Right ventricle myocardium inferior (tissue), 1 donor: ENCODE results near the gene PRKACG. TPM values are rescaled to one million over a fixed set of nuclear protein-coding genes. Genes with fewer than 3 reads are reported as not detected.

Experiments used
- ATAC-seq: fragments of 200-7000 bp; cut with Tn5 transposase; one replicate; pipeline ENCODE4 v1.9.1; 2020; ENCODE audit warnings: mild to moderate bottlenecking, moderate library complexity
- DNase-seq: peaks from one replicate; pipeline ENCODE4 v3.0.0; 2021; ENCODE audit errors: missing footprints
- intact Hi-C: fragments of 100-400 bp; cut with DNase I; formaldehyde crosslinking; loops from one replicate; pipeline ENCODE4 v1.11.0; 2022
- total RNA-seq: library from RNA; stranded (reverse); fragmentation: NEBNext Ultra II Directional; extraction: Animal tissue kit (Norgen Biotek cat#: 25700); gene quantifications from one replicate; pipeline ENCODE4 v1.2.1, GENCODE V29; 2021
- donor health status: DM: no; HTN: yes; CAD: no; lungs with severe emphysema.

Gene PRKACG
- total RNA-seq, 1 donor from 2014 or later, result not detected

DNA sequence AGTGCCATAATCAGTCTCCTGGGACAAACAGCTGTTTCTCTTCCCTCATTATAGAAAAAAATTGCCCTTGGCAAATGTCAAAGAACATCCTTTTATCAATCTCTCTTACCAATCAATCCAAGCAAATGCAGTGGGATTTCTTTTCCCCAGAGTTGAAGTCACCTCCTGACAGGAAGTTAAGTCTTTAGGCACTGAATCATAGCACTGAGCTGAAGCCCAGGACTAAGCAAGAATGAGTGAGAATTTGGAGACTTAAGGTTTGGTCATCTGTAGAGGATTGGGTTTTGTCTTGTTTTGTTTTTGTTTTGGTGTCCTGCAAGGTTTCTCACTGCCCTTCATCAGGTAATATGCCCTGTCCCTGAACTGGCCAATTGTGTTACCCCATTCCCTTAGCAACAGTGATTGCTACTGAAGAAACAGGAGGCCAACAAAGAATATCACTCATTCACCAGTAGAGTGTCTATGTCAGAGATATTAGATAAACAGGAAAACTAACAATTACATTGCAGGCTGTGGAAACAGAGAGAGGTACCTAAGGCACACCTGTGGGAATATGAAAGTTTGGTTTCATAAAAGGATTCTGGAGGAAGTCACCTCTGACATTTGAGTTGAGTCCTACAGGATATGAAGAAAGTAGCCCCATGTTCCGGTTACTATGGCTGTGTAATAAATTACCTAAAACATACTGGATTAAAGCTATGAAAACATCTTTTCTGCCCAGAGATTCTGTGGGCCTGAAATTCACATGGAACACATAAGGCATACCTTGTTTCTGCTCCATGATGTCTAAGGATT lies 17.1 kb upstream of the PRKACG start:
- intact Hi-C loops, result loop anchor here (10.0 kb wide), 2 partner anchors 294 to 724 kb away; partner anchors contain the start of gene ENTREP1
- ATAC-seq (no peak), DNase-seq (no peak)

GRCh38 chr9:69029535-69029934 lies 15.6 kb upstream of the PRKACG start:
- no peak for ATAC-seq
- DNase-seq, result no peak
- intact Hi-C loops, result no loop called here

- no peak for DNase-seq
- no peak for ATAC-seq
- intact Hi-C loops, result no loop called here
Observed at GRCh38 chr9:69028754-69029153, 14.8 kb upstream of the PRKACG start.

DNA sequence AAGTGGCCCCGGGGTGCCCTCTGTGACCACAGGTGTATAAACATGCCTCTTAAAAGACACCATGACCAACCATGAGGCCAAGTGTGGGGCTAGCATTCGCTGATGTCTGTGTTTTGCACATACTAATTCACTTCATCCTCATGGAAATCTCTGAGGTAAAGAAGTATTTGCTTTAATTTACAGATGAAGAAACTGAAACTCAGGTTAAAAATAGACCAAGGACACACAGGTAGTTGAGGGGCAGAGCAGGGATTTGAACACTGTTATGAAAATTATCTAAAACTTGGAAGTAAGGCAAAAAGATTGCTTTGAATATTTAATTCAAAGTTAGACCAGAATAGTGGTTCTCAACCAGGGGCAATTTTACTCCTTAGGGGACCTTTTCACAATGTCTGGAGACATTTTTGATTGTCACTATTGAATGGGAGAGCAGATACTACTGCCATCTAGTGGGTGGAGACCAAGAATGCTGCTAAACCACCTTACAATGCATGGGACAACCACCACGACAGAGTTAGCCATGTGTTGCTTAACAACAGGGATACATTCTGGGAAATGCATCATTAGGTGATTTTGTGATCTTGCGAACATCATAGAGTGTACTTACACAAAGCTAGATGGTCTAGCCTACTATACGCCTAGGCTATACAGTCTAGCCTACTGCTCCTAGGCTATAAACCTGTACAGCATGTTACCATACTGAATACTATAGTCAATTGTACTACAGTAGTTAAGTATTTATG lies 13.6 kb upstream of the PRKACG start:
- intact Hi-C loops, result loop anchor here (1.0 to 2.0 kb wide), 2 partner anchors 325 to 443 kb away; no protein-coding TSS in a partner anchor
- DNase-seq (no peak), ATAC-seq (peak; percentile 76)

DNA sequence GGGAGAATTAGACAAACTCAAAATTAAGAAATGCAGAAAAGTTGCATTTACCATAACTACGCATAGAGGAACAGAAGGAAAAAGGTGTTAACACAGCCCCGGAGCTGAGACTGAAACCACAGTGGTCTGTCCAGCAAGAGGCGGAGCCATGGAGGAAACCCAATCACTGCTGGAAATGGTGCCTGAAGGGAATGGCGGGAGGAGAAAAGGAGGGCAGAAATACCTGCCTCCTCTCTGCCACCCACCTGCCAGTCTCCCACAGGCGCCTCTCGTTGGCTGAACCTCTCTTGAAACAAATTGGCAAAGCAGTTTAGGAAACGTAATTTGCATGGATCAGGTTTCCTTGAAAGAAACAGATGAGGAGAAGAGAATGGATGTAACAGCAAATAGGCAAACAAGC lies 9.7 kb upstream of the PRKACG start:
- ATAC-seq, result no peak
- DNase-seq, result no peak
- intact Hi-C loops, result no loop called here

DNA sequence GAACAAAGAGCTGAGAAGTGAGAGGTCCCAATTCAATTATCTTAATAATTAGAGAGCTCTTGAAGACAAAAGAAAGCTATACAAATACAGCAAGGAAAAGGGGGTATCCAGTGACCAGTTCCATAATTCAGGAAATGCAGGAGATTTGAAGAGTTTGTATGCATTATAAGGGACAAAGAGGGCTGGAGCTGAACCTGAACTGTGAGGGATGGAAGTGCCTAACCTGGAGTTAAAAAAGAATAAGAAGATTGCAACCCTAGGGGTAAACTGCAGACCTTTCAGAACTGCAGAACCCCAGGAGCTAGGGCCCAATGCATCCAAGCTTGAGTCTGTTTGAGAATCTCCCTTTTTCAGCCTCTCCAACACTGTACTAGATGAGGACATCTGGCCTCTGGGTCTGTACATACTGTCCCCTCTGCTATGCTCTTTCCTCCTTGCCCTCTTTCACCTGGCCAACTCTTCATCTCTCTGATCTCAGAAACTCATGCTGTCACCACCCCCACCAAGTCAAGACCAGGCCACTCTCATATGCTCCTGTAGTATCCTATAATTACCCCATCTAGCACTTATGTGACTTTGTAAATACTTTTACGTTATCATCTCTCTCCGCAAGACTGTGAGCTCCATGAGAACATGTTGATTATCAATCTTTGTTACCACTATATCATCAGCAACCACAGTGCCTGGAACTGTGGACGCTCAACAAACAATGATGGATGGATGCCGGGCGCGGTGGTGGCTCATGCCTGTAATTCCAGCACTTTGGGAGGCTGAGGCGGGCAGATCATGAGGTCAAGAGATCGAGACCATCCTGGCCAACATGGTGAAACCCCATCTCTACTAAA lies 6.6 kb upstream of the PRKACG start:
- no peak for ATAC-seq
- intact Hi-C loops, result no loop called here

GRCh38 chr9:69019808-69020207 lies 5.9 kb upstream of the PRKACG start:
- ATAC-seq, result no peak
- DNase-seq, result no peak
- intact Hi-C loops, result no loop called here

More for the DNA sequence above, 6.6 kb upstream of the PRKACG start:
- no peak for DNase-seq

GRCh38 chr9:69018737-69019136 lies 4.8 kb upstream of the PRKACG start:
- intact Hi-C loops, result no loop called here
- ATAC-seq (no peak), DNase-seq (no peak)

- DNase-seq (no peak), ATAC-seq (no peak)
- intact Hi-C loops, result no loop called here
Observed at GRCh38 chr9:69016191-69017096, 2.5 kb upstream of the PRKACG start.

DNA sequence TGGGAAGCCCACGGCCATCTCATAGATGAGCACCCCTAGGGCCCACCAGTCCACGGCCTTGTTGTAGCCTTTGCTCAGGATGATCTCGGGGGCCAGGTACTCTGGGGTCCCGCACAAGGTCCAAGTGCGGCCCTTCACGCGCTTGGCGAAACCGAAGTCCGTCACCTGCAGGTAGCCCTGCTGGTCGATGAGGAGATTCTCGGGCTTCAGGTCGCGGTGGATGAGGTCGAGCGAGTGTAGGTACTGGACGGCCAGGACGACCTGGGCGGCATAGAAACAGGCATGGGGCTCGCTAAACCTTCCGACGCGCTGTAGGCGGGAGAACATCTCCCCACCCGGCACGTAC lies 558 bp downstream of the PRKACG start:
- intact Hi-C loops, result no loop called here
- DNase-seq, result no peak
- no peak for ATAC-seq

DNA sequence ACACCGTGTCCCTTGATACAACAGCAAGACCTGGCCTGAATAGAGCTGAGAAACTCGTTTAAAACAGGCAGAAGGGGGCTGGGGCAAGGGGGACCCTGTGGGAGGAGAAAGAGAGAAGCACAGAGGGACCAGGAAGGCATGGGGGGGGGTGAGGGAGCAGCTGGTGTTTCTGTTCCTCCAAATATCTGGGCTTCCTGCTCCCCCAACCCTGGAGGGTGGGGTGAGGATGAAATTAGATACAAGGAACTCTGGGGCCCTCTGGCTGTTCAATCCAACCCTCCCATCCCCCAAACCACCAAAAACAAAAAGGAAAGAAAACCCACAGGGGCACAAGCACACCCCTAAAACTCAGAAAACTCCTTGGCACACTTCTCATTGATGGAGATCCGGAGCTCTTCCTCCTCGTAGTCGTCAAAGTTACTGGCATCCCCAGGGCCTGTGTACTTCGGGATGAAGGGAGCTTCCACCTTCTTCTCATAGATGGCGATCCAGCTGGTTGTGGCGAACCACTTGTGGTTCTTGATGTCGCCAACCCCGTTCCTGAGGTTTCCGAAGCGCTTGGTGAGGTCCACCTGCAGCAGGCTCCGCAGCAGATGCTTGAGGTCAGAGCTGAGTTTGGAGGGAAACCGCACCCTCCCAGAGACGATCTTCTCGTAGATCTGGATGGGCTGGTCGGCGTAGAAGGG lies 1.1 kb downstream of the PRKACG start:
- intact Hi-C loops, result no loop called here
- ATAC-seq, result no peak
- DNase-seq, result no peak

DNA sequence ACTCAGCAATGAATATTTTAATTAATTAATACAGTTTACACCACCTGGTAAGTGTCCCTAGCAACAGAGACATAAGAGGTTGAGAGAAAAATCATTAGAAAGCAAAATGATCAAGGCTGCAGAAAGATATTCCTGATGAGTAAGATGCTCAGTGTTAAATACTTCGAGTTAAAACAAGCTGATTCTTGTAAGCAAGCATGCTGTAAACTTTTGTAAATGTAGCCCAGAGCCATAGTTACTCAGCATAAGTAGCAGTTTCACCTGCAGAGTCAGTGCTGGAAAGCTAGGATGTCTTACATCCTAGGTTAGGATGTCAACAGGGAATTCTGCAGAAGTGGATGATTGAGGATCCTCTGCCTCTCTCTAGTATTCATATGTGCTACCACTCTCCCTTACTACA lies 4.2 kb downstream of the PRKACG start:
- DNase-seq (no peak), ATAC-seq (no peak)
- intact Hi-C loops, result loop anchor here (5.0 kb wide), 1 partner anchor 437 kb away; no protein-coding TSS in a partner anchor

DNA sequence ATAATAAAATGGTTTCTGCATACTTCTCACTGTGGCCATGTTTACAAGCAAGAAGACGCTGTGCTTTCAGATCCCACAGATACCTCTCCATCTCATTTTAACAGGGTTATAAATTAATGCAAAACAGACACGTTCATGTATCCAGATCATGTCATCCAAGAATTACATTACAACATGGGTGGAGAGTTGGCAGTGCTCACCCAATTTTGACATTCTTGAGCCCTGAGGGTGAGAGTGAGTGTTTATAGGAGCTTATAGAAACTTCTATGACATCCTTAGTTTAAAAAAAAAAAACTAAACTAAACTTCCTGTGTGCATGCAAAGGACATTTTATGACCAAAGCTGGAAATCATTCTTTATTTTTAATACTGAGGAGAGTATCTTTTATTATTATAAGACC lies 9.1 kb downstream of the PRKACG start:
- intact Hi-C loops, result loop anchor here (5.0 kb wide), 1 partner anchor 433 kb away; no protein-coding TSS in a partner anchor
- DNase-seq (no peak), ATAC-seq (no peak)

DNA sequence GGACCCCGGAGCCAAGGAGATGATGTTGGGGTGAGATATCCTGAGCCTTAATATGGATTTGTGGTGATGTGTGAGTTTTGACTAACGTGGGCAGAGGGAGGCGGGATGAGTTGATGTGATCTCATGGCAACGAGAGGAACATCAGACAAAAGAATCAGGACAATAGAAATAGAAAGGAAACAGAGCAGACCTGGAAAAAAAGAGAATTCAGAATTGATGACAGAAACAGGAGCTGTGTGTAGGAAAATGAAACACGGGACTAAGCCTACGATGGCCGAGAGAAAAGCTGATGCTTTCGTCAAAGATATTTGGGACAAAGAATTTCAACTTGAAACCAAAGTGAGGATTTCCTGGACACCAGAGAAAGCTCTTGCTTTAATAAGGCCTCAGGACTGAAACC lies 10.9 kb downstream of the PRKACG start:
- no peak for ATAC-seq
- no peak for DNase-seq
- intact Hi-C loops, result no loop called here

GRCh38 chr9:69001921-69002320 lies 12.0 kb downstream of the PRKACG start:
- ATAC-seq, result no peak
- intact Hi-C loops, result no loop called here
- no peak for DNase-seq

- ATAC-seq, result peak; percentile 87
Observed at GRCh38 chr9:68999393-69000105, 14.4 kb downstream of the PRKACG start.

DNA sequence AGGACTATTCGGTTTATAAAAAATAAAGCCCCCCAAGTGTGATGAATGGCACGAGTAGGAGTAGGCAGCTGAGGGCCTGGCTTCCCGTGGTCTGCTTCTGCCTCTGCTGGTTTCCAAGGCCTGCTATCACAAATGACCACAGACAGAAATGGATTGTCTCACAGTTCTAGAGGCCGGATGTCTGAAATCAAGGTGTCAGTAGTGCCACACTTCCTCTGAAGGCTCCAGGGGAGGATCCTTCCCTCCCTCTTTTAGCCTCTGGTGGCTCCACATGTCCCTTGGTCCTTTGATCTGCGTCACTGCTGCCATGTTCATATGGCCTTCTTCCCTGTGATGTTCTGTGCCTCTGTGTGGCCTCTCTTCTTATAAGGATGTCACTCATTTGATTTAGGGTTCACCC lies 15.1 kb downstream of the PRKACG start:
- intact Hi-C loops, result loop anchor here (1.0 to 5.0 kb wide), 4 partner anchors 127 to 414 kb away; partner anchors contain the start of gene PIP5K1B
- ATAC-seq, result no peak
- no peak for DNase-seq

More at GRCh38 chr9:68999393-69000105, 14.4 kb downstream of the PRKACG start:
- intact Hi-C loops, result loop anchor here (1.0 to 5.0 kb wide), 4 partner anchors 127 to 415 kb away; partner anchors contain the start of gene PIP5K1B
- DNase-seq, result no peak
